Uterus (tissue), 4 donors: ENCODE measurements around the gene SLC35B2. TPM values are rescaled to one million over a fixed set of nuclear protein-coding genes. Genes with fewer than 3 reads are reported as not detected.

Source experiments
- DNase-seq, 2 donors: peaks; one replicate each; pipeline ENCODE4 v3.0.0-alpha.2; 2019 to 2020
- H3K27ac ChIP-seq, 2 donors: fragments of 200-600 bp; sonication (generic); 1 replicate in 1 of 2; 2 replicates in 1 of 2; pipeline ENCODE4 v1.5.1; 2016 to 2018
- H3K27me3 ChIP-seq, 2 donors: fragments of 200-600 bp; sonication (generic); one replicate each; pipeline ENCODE4 v1.5.1; 2018 to 2019; ENCODE audit warnings: control low read depth in 1 of 2
- H3K36me3 ChIP-seq, 2 donors: fragments of 200-600 bp; sonication (generic); one replicate each; pipeline ENCODE4 v1.5.1; 2019; ENCODE audit warnings: control low read depth in 1 of 2
- H3K4me1 ChIP-seq, 2 donors: fragments of 200-600 bp; sonication (generic); one replicate each; pipeline ENCODE4 v1.5.1; 2018 to 2019; ENCODE audit warnings: control low read depth in 1 of 2
- H3K4me3 ChIP-seq, 2 donors: fragments of 200-600 bp; sonication (generic); 1 replicate in 1 of 2; 2 replicates in 1 of 2; pipeline ENCODE4 v1.5.1; 2018 to 2019; ENCODE audit warnings: mild to moderate bottlenecking in 1 of 2
- H3K9me3 ChIP-seq, 2 donors: fragments of 200-600 bp; sonication (generic); one replicate each; pipeline ENCODE4 v1.5.1; 2019; ENCODE audit warnings: control low read depth in 1 of 2
- CTCF ChIP-seq, 4 experiments: fragments of 200-600 bp in 2 of 4; fragments of 450-650 bp in 2 of 4; sonication (generic) in 2 of 4; IDR thresholded peaks; one replicate each; pipeline ENCODE4 v1.5.1; 2016 to 2019; ENCODE audit warnings: antibody characterized with exemption in 4 of 4, mild to moderate bottlenecking in 2 of 4, moderate library complexity in 1 of 4
- POLR2A ChIP-seq, 2 donors: fragments of 450-650 bp; IDR thresholded peaks; one replicate each; pipeline ENCODE4 v1.6.1; 2016; ENCODE audit warnings: antibody characterized with exemption in 2 of 2, mild to moderate bottlenecking in 1 of 2, moderate library complexity in 1 of 2
- intact Hi-C: fragments of 100-400 bp; cut with DNase I; formaldehyde crosslinking; loops from one replicate; pipeline ENCODE4 v1.15.1; 2023; ENCODE audit warnings: low total_unique reads
- total RNA-seq, 4 donors: library from RNA; depleted of rRNA in 3 of 4; stranded (reverse); fragments of >200 nt in 3 of 4; gene quantifications; one replicate each; pipeline versions ENCODE4 v1.1.0 to v1.2.4, GENCODE V29; 2014 to 2023
- donor health status: DM: yes; HTN: yes; CAD: no.

The SLC35B2 gene
- total RNA-seq, 4 donors from 2014 or later = 5.9 to 39.5 (median 28.5) TPM

- no peaks in the 10 kb centered on the region for H3K36me3 ChIP-seq
- H3K9me3 ChIP-seq = no peaks in the 10 kb centered on the region
- intact Hi-C loops = no loop called here
- TF ChIP-seq CTCF (IDR thresholded peaks at IDR 0.05) = no peak
- TF ChIP-seq POLR2A (IDR thresholded peaks at IDR 0.05) = no peak
- DNase-seq = no peak
- peak overlapping the region; percentile 42 to 75 for H3K4me3 ChIP-seq
- no peaks in the 10 kb centered on the region for H3K27me3 ChIP-seq
- peak overlapping the region; percentile 74 to 83 for H3K27ac ChIP-seq
- peaks cover 0 to 24% of the 10 kb centered on the region in 2 donors for H3K4me1 ChIP-seq
These were observed 7.1 kb upstream of the SLC35B2 start for GRCh38 chr6:44264154-44265006.

GRCh38 chr6:44263354-44264100 is 6.2 kb upstream of the SLC35B2 start:
- no peaks in the 10 kb centered on the region for H3K9me3 ChIP-seq
- H3K4me3 ChIP-seq = no peak overlapping the region
- intact Hi-C loops = no loop called here
- H3K4me1 ChIP-seq = peaks cover 0 to 24% of the 10 kb centered on the region in 2 donors
- H3K27ac ChIP-seq = no peak overlapping the region
- no peaks in the 10 kb centered on the region for H3K27me3 ChIP-seq
- TF ChIP-seq CTCF (IDR thresholded peaks at IDR 0.05) (no peak), POLR2A (IDR thresholded peaks at IDR 0.05) (no peak)
- no peak for DNase-seq
- no peaks in the 10 kb centered on the region for H3K36me3 ChIP-seq

- no peak overlapping the region for H3K27ac ChIP-seq
- no peaks in the 10 kb centered on the region for H3K27me3 ChIP-seq
- no peaks in the 10 kb centered on the region for H3K36me3 ChIP-seq
- no peak for TF ChIP-seq POLR2A (IDR thresholded peaks at IDR 0.05)
- TF ChIP-seq CTCF (IDR thresholded peaks at IDR 0.05) = no peak
- intact Hi-C loops = no loop called here
- peaks cover 0 to 27% of the 10 kb centered on the region in 2 donors for H3K4me1 ChIP-seq
- no peak overlapping the region for H3K4me3 ChIP-seq
- DNase-seq = no peak
- no peaks in the 10 kb centered on the region for H3K9me3 ChIP-seq
These were observed 5.4 kb upstream of the SLC35B2 start for GRCh38 chr6:44262467-44263353.

GRCh38 chr6:44261581-44261980 is 4.3 kb upstream of the SLC35B2 start:
- H3K27me3 ChIP-seq = no peaks in the 10 kb centered on the region
- no peaks in the 10 kb centered on the region for H3K9me3 ChIP-seq
- peaks cover 0 to 27% of the 10 kb centered on the region in 2 donors for H3K4me1 ChIP-seq
- no peak overlapping the region for H3K27ac ChIP-seq
- no peak for DNase-seq
- no peaks in the 10 kb centered on the region for H3K36me3 ChIP-seq
- intact Hi-C loops = no loop called here
- TF ChIP-seq POLR2A (IDR thresholded peaks at IDR 0.05) = no peak
- no peak for TF ChIP-seq CTCF (IDR thresholded peaks at IDR 0.05)
- no peak overlapping the region for H3K4me3 ChIP-seq
